ENCODE results near the gene RABIF. TPM values are rescaled to one million over a fixed set of nuclear protein-coding genes. Genes with fewer than 3 reads are reported as not detected.

The RABIF gene
- total RNA-seq, 2 experiments from 2014 or later = 7.8 TPM

DNA sequence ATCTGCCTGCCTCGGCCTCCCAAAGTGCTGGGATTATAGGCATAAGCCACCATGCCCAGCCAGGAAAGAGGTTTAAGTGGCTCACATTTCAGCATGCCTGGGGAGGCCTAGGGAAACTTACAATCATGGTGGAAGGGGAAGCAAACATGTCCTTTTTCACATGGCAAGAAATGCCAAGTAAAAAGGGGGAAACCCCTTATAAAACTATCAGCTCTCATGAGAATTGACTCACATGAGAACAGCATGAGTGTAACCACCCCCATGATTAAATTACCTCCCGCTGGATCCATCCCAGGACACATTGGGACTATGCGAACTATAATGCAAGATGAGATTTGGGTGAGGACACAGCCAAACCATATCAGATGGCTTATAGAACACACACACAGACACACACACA is 46.9 kb upstream of the RABIF start:
- H4K20me1 ChIP-seq (ENCODE audit: insufficient read depth, low read length) = no peaks in the 10 kb centered on the region
- no peak overlapping the region for H3K4me2 ChIP-seq (ENCODE audit: low read length)
- no peak overlapping the region for H3K4me3 ChIP-seq (ENCODE audit: low read depth, low read length, poor library complexity, severe bottlenecking)
- H3K27ac ChIP-seq (ENCODE audit: low read depth, low read length, poor library complexity, severe bottlenecking) = no peak overlapping the region
- no TSS peak for BruUV-seq (replicated peaks)
- no peaks in the 10 kb centered on the region for H3K79me2 ChIP-seq (ENCODE audit: insufficient read depth, low read depth, low read length)
- TF ChIP-seq, protein P1, sequence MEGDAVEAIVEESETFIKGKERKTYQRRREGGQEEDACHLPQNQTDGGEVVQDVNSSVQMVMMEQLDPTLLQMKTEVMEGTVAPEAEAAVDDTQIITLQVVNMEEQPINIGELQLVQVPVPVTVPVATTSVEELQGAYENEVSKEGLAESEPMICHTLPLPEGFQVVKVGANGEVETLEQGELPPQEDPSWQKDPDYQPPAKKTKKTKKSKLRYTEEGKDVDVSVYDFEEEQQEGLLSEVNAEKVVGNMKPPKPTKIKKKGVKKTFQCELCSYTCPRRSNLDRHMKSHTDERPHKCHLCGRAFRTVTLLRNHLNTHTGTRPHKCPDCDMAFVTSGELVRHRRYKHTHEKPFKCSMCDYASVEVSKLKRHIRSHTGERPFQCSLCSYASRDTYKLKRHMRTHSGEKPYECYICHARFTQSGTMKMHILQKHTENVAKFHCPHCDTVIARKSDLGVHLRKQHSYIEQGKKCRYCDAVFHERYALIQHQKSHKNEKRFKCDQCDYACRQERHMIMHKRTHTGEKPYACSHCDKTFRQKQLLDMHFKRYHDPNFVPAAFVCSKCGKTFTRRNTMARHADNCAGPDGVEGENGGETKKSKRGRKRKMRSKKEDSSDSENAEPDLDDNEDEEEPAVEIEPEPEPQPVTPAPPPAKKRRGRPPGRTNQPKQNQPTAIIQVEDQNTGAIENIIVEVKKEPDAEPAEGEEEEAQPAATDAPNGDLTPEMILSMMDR (conservative IDR thresholded peaks at IDR 0.05; ENCODE audit: low read length) = no peak
- no peaks in the 10 kb centered on the region for H3K9me2 ChIP-seq (ENCODE audit: insufficient read depth, low read length)
- intact Hi-C loops (cut with micrococcal nuclease; ENCODE audit: unreplicated experiment) = no loop called here
- POLR2A ChIA-PET = no interaction called here
- H3K4me1 ChIP-seq (ENCODE audit: insufficient read depth, low read length, poor library complexity, severe bottlenecking) = no peaks in the 10 kb centered on the region
- peaks cover 18% of the 10 kb centered on the region for H3K36me3 ChIP-seq (ENCODE audit: insufficient read depth, low read length)
- H2AFZ ChIP-seq (ENCODE audit: low read length) = no peak overlapping the region
- CTCF ChIA-PET (ENCODE audit: unreplicated experiment) = no interaction called here
- no peak for DNase-seq (ENCODE audit: low spot score)
- H3K9me3 ChIP-seq (ENCODE audit: low read length) = no peaks in the 10 kb centered on the region; the same call in 1 of the 2 replicates

DNA sequence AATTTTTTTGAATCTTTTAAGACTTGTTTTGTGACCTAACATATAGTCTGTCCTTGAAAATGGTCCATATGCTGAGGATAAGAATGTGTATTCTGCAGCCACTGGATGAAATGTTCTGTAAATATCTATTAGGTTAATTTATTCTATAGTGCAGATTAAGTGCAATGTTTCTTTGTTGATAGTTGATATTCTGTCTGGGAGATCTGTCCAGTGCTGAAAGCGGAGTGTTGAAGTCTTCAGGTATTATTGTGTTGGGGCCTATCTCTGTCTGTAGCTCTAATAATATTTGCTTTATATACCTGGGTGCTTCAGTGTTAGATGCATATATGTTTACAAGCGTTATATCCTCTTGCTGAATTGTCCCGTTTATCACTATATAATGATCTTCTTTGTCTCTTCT is 45.8 kb upstream of the RABIF start:
- ChIA-PET CTCF (ENCODE audit: unreplicated experiment) (no interaction called here), POLR2A (no interaction called here)
- intact Hi-C loops (cut with micrococcal nuclease; ENCODE audit: unreplicated experiment) = no loop called here
- no peak overlapping the region for H3K4me2 ChIP-seq (ENCODE audit: low read length)
- peaks cover 8% of the 10 kb centered on the region; the same call in 1 of the 2 replicates for H3K36me3 ChIP-seq (ENCODE audit: insufficient read depth, low read length)
- no peaks in the 10 kb centered on the region for H3K9me2 ChIP-seq (ENCODE audit: insufficient read depth, low read length)
- no peak for DNase-seq (ENCODE audit: low spot score)
- no peaks in the 10 kb centered on the region for H4K20me1 ChIP-seq (ENCODE audit: insufficient read depth, low read length)
- no peaks in the 10 kb centered on the region for H3K79me2 ChIP-seq (ENCODE audit: insufficient read depth, low read depth, low read length)
- H3K27ac ChIP-seq (ENCODE audit: low read depth, low read length, poor library complexity, severe bottlenecking) = no peak overlapping the region
- H2AFZ ChIP-seq (ENCODE audit: low read length) = no peak overlapping the region
- H3K4me1 ChIP-seq (ENCODE audit: insufficient read depth, low read length, poor library complexity, severe bottlenecking) = no peaks in the 10 kb centered on the region
- TF ChIP-seq, protein P1 (conservative IDR thresholded peaks at IDR 0.05; ENCODE audit: low read length) = no peak
- no peak for TF ChIP-seq EZH2phosphoT487 (IDR thresholded peaks at IDR 0.05; ENCODE audit: borderline replicate concordance, low read depth, low read length)
- no peak overlapping the region for H3K4me3 ChIP-seq (ENCODE audit: low read depth, low read length, poor library complexity, severe bottlenecking)
- no peaks in the 10 kb centered on the region; the same call in 1 of the 2 replicates for H3K9me3 ChIP-seq (ENCODE audit: low read length)
- BruUV-seq (replicated peaks) = no TSS peak

DNA sequence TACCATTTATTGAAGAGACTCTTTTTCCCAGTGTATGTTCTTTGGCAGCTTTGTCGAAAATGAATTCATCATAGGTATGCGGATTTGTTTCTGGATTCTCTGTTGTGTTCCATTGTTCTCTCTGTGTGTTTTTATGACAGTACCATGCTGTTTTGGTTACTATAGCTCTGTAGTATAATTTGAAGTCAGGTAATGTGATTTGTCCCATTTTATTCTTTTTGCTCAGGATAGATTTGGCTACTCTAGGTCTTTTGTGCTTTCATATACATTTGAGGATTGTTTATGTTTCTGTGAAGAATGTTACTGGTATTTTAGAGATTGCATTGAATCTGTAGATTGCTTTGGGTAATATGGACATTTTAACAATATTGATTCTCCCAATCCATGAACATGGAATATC is 43.5 kb upstream of the RABIF start:
- no TSS peak for BruUV-seq (replicated peaks)
- Histone ChIP-seq H3K4me3 (ENCODE audit: low read depth, low read length, poor library complexity, severe bottlenecking) (no peak overlapping the region), H3K9me3 (ENCODE audit: low read length) (no peaks in the 10 kb centered on the region; the same call in 1 of the 2 replicates), H3K4me1 (ENCODE audit: insufficient read depth, low read length, poor library complexity, severe bottlenecking) (no peaks in the 10 kb centered on the region), H3K9me2 (ENCODE audit: insufficient read depth, low read length) (no peaks in the 10 kb centered on the region), H3K79me2 (ENCODE audit: insufficient read depth, low read depth, low read length) (no peaks in the 10 kb centered on the region), H2AFZ (ENCODE audit: low read length) (no peak overlapping the region), H3K4me2 (ENCODE audit: low read length) (no peak overlapping the region), H3K36me3 (ENCODE audit: insufficient read depth, low read length) (no peaks in the 10 kb centered on the region), H3K27ac (ENCODE audit: low read depth, low read length, poor library complexity, severe bottlenecking) (no peak overlapping the region), H4K20me1 (ENCODE audit: insufficient read depth, low read length) (no peaks in the 10 kb centered on the region)
- CTCF ChIA-PET (ENCODE audit: unreplicated experiment) = no interaction called here
- no peak for DNase-seq (ENCODE audit: low spot score)
- POLR2A ChIA-PET = no interaction called here
- TF ChIP-seq, protein P1 (conservative IDR thresholded peaks at IDR 0.05; ENCODE audit: low read length) = no peak
- no peak for TF ChIP-seq EZH2phosphoT487 (IDR thresholded peaks at IDR 0.05; ENCODE audit: borderline replicate concordance, low read depth, low read length)
- intact Hi-C loops (cut with micrococcal nuclease; ENCODE audit: unreplicated experiment) = no loop called here

Data from OCI-LY7 (cell line).